H9 (cell line): ENCODE data around the gene OR52W1. TPM values are rescaled to one million over a fixed set of nuclear protein-coding genes. Genes with fewer than 3 reads are reported as not detected.

Experiments
- DNase-seq: peaks from one replicate; pipeline ENCODE4 v3.0.0-alpha.2; 2017
- H2AFZ ChIP-seq: one replicate; pipeline ENCODE4 v1.6.1; 2013; ENCODE audit warnings: mild to moderate bottlenecking, low read length, control low read depth, moderate library complexity
- H2AK5ac ChIP-seq: 2 replicates; pipeline ENCODE4 v1.6.1; 2013; ENCODE audit warnings: low read length, control low read depth, mixed read lengths; ENCODE audit not compliant: insufficient read length
- H2BK120ac ChIP-seq: one replicate; pipeline ENCODE4 v1.6.1; 2013; ENCODE audit warnings: low read depth, mild to moderate bottlenecking, low read length, control low read depth, inconsistent platforms; ENCODE audit not compliant: poor library complexity, severe bottlenecking
- H2BK12ac ChIP-seq: 2 replicates; pipeline ENCODE4 v1.6.1; 2013; ENCODE audit warnings: low read length, control low read depth, mixed read lengths, low read depth; ENCODE audit not compliant: insufficient read length
- H2BK15ac ChIP-seq: 2 replicates; pipeline ENCODE4 v1.6.1; 2013; ENCODE audit warnings: low read depth, low read length, control low read depth
- H2BK20ac ChIP-seq: one replicate; pipeline ENCODE4 v1.6.1; 2013; ENCODE audit warnings: low read depth, mild to moderate bottlenecking, low read length, control low read depth, inconsistent platforms; ENCODE audit not compliant: poor library complexity, severe bottlenecking
- H2BK5ac ChIP-seq: 2 replicates; pipeline ENCODE4 v1.6.1; 2013; ENCODE audit warnings: low read length, control low read depth, mixed read lengths; ENCODE audit not compliant: insufficient read length
- H3K14ac ChIP-seq: 2 replicates; pipeline ENCODE4 v1.6.1; 2013; ENCODE audit warnings: low read length, control low read depth; ENCODE audit not compliant: insufficient read depth
- H3K18ac ChIP-seq: 2 replicates; pipeline ENCODE4 v1.6.1; 2013; ENCODE audit warnings: low read depth, mild to moderate bottlenecking, mixed read lengths, low read length, control low read depth; ENCODE audit not compliant: insufficient read length
- H3K23ac ChIP-seq: 2 replicates; pipeline ENCODE4 v1.6.1; 2013; ENCODE audit warnings: low read length, control low read depth, mixed read lengths, low read depth; ENCODE audit not compliant: insufficient read length
- H3K23me2 ChIP-seq: 2 replicates; pipeline ENCODE4 v1.6.1; 2013; ENCODE audit warnings: low read depth, mild to moderate bottlenecking, mixed read lengths, low read length, control low read depth; ENCODE audit not compliant: insufficient read length, poor library complexity, severe bottlenecking
- H3K27ac ChIP-seq: 2 replicates; pipeline ENCODE4 v1.5.1; 2013; ENCODE audit warnings: low read length, control low read depth, mixed read lengths, low read depth; ENCODE audit not compliant: insufficient read length
- H3K27me3 ChIP-seq: 2 replicates; pipeline ENCODE4 v1.6.1; 2013; ENCODE audit warnings: low read length, control low read depth, inconsistent platforms; ENCODE audit not compliant: insufficient read depth
- H3K4ac ChIP-seq: 2 replicates; pipeline ENCODE4 v1.6.1; 2013; ENCODE audit warnings: low read depth, mild to moderate bottlenecking, control low read depth, inconsistent platforms, low read length, moderate library complexity
- H3K4me1 ChIP-seq: 2 replicates; pipeline ENCODE4 v1.6.1; 2013; ENCODE audit warnings: low read length, control low read depth, inconsistent platforms; ENCODE audit not compliant: insufficient read depth
- H3K4me2 ChIP-seq: 2 replicates; pipeline ENCODE4 v1.6.1; 2013; ENCODE audit warnings: low read length, control low read depth, mixed read lengths; ENCODE audit not compliant: insufficient read length, insufficient read depth
- H3K56ac ChIP-seq: 2 replicates; pipeline ENCODE4 v1.6.1; 2013; ENCODE audit warnings: low read depth, mild to moderate bottlenecking, mixed read lengths, low read length, control low read depth; ENCODE audit not compliant: insufficient read length
- H3K79me1 ChIP-seq: 2 replicates; pipeline ENCODE4 v1.6.1; 2013; ENCODE audit warnings: low read depth, mild to moderate bottlenecking, moderate library complexity, low read length, control low read depth, inconsistent platforms; ENCODE audit not compliant: insufficient read depth, poor library complexity, severe bottlenecking
- H3K79me2 ChIP-seq: 2 replicates; pipeline ENCODE4 v1.6.1; 2013; ENCODE audit warnings: low read length, control low read depth, inconsistent platforms; ENCODE audit not compliant: insufficient read depth
- H3K9ac ChIP-seq: 2 replicates; pipeline ENCODE4 v1.6.1; 2013; ENCODE audit warnings: low read length, control low read depth, mixed read lengths; ENCODE audit not compliant: insufficient read length; ENCODE audit errors: extremely low read depth
- H3K9me3 ChIP-seq: one replicate; pipeline ENCODE4 v1.6.1; 2013; ENCODE audit warnings: low read depth, low read length, inconsistent platforms; ENCODE audit not compliant: control insufficient read depth
- H3T11ph ChIP-seq: one replicate; pipeline ENCODE4 v1.6.1; 2013; ENCODE audit warnings: mild to moderate bottlenecking, low read length, control low read depth, inconsistent platforms
- H4K20me1 ChIP-seq: one replicate; pipeline ENCODE4 v1.6.1; 2013; ENCODE audit not compliant: control insufficient read depth, insufficient read length, insufficient read depth
- H4K5ac ChIP-seq: 2 replicates; pipeline ENCODE4 v1.6.1; 2013; ENCODE audit warnings: low read depth, mild to moderate bottlenecking, mixed read lengths, low read length, control low read depth; ENCODE audit not compliant: insufficient read length
- H4K8ac ChIP-seq: replicated peaks from 2 replicates; pipeline ENCODE4 v1.6.1; 2013; ENCODE audit warnings: low read length, control low read depth, mixed read lengths, low read depth; ENCODE audit not compliant: insufficient read length
- H4K91ac ChIP-seq: 2 replicates; pipeline ENCODE4 v1.6.1; 2013; ENCODE audit warnings: low read depth, mild to moderate bottlenecking, moderate library complexity, mixed read lengths, low read length, control low read depth; ENCODE audit not compliant: insufficient read length
- H3K27ac Mint-ChIP-seq, 3 experiments: 2 replicates in 2 of 3; 3 replicates in 1 of 3; pipeline ENCODE4 v1.8.0; 2020 to 2021; ENCODE audit warnings: mixed read lengths in 3 of 3, mild to moderate bottlenecking in 1 of 3, moderate library complexity in 1 of 3
- H3K27me3 Mint-ChIP-seq: 2 replicates; pipeline ENCODE4 v1.8.0; 2021; ENCODE audit warnings: low read depth, mild to moderate bottlenecking, moderate library complexity, mixed read lengths
- H3K36me3 Mint-ChIP-seq, 3 experiments: 2 replicates in 2 of 3; 3 replicates in 1 of 3; pipeline ENCODE4 v1.8.0; 2020 to 2021; ENCODE audit warnings: low read depth in 3 of 3, mixed read lengths in 3 of 3; ENCODE audit not compliant: insufficient read depth in 1 of 3
- H3K4me1 Mint-ChIP-seq, 2 experiments: 2 replicates each; pipeline ENCODE4 v1.8.0; 2020; ENCODE audit warnings: mixed read lengths in 2 of 2
- H3K4me3 Mint-ChIP-seq, 2 experiments: 2 replicates in 1 of 2; 3 replicates in 1 of 2; pipeline ENCODE4 v1.8.0; 2020 to 2021; ENCODE audit warnings: mild to moderate bottlenecking in 2 of 2, mixed read lengths in 2 of 2, moderate library complexity in 1 of 2
- H3K9me3 Mint-ChIP-seq, 2 experiments: 2 replicates in 1 of 2; 3 replicates in 1 of 2; pipeline ENCODE4 v1.8.0; 2020; ENCODE audit warnings: mild to moderate bottlenecking in 2 of 2, mixed read lengths in 2 of 2, moderate library complexity in 1 of 2
- CTCF ChIP-seq: fragments of 200-600 bp; sonication (generic); conservative IDR thresholded peaks from 3 replicates; pipeline ENCODE4 v1.8.0; 2021; ENCODE audit warnings: antibody characterized with exemption, mild to moderate bottlenecking
- WGBS: extraction: QIAGEN DNeasy Blood & Tissue Kit; methylation state at CpG from one replicate; pipeline ENCODE4 v1.1.7; 2013; ENCODE audit warnings: missing lambda C conversion rate, low lambda C conversion rate, mixed read lengths; ENCODE audit not compliant: insufficient read length; ENCODE audit errors: extremely low coverage; 5-methylcytosine and 5-hydroxymethylcytosine counted together
- total RNA-seq: library from RNA; stranded (reverse); gene quantifications from 2 replicates; pipeline ENCODE4 v1.2.1, GENCODE V29; 2021

OR52W1 gene
- total RNA-seq, 1 experiment from 2014 or later = not detected

DNA sequence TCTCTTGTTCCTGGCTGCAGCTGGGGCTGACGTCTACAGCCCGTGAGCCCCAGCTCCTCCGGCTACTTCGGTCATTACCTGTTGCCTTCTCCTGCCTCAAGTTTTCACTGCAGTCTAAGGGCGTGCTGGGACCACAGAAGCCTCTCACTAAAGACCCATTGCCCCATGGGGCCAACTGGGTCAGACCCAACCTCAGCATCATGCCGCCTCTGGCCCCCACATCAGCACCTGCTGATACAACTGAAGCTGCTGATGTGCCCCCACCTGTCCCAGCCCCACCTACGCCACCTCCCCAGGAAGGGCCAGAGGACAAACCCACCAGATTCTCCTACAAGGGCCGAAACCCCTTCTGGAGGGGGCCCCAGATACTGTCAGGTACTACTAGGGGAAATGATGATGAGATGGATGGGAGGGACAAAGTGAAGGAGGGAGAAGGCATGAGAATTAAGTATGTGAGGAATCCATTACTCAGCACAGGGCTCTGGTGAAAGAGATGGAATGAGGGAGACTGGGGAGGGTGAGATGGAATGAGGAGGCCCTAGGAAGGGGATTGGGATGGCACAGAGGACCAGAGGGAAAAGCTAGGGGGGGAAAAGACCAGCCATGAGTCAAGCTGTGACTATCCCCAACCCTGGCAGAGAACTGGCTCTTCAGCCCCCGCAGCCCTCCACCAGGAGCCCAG lies 11.4 kb downstream of the OR52W1 start:
- Histone ChIP-seq H3K4me2 (no peak overlapping the region), H2BK5ac (no peak overlapping the region), H3K4ac (no peak overlapping the region), H4K8ac (no peak overlapping the region), H3K9me3 (no peaks in the 10 kb centered on the region), H3T11ph (no peak overlapping the region), H2BK12ac (no peak overlapping the region), H2AFZ (no peak overlapping the region), H2BK20ac (no peak overlapping the region), H4K5ac (no peak overlapping the region), H3K23ac (no peak overlapping the region), H3K23me2 (no peaks in the 10 kb centered on the region), H4K91ac (no peak overlapping the region), H3K27me3 (no peaks in the 10 kb centered on the region), H3K79me1 (no peaks in the 10 kb centered on the region), H3K56ac (no peak overlapping the region), H3K18ac (no peak overlapping the region), H2BK15ac (no peak overlapping the region), H3K14ac (no peak overlapping the region), H2BK120ac (no peak overlapping the region), H2AK5ac (no peak overlapping the region), H4K20me1 (no peaks in the 10 kb centered on the region), H3K4me1 (no peaks in the 10 kb centered on the region), H3K9ac (no peak overlapping the region), H3K27ac (no peak overlapping the region), H3K79me2 (no peaks in the 10 kb centered on the region)
- no peak overlapping the region; a peak in 1 of 7 replicates for H3K27ac Mint-ChIP-seq
- peaks cover 5 to 32% (median 20%) of the 10 kb centered on the region in 3 experiments; a peak in 4 of 7 replicates for H3K36me3 Mint-ChIP-seq
- no peak for TF ChIP-seq CTCF
- no peaks in the 10 kb centered on the region for H3K9me3 Mint-ChIP-seq
- DNase-seq = no peak
- H3K4me3 Mint-ChIP-seq = no peak overlapping the region
- H3K4me1 Mint-ChIP-seq = no peaks in the 10 kb centered on the region
- H3K27me3 Mint-ChIP-seq = no peaks in the 10 kb centered on the region
- no CpG with 5 or more reads among the region's 9 CpGs for WGBS
